Osteocyte (in vitro differentiated cells): ENCODE results near the gene EVA1A. TPM values are rescaled to one million over a fixed set of nuclear protein-coding genes. Genes with fewer than 3 reads are reported as not detected.

Experiments
- DNase-seq: peaks from one replicate; pipeline ENCODE4 v3.0.0; 2021; ENCODE audit warnings: mixed read lengths; ENCODE audit not compliant: unreplicated experiment; ENCODE audit errors: extremely low spot score
- H3K27ac Mint-ChIP-seq: one replicate; pipeline ENCODE4 v1.8.0; 2021; ENCODE audit warnings: mild to moderate bottlenecking, mixed read lengths; ENCODE audit not compliant: unreplicated experiment
- H3K27me3 Mint-ChIP-seq: one replicate; pipeline ENCODE4 v1.8.0; 2021; ENCODE audit warnings: mixed read lengths; ENCODE audit not compliant: unreplicated experiment
- H3K36me3 Mint-ChIP-seq: one replicate; pipeline ENCODE4 v1.8.0; 2021; ENCODE audit warnings: mixed read lengths; ENCODE audit not compliant: unreplicated experiment
- H3K4me1 Mint-ChIP-seq: one replicate; pipeline ENCODE4 v1.8.0; 2021; ENCODE audit warnings: mixed read lengths; ENCODE audit not compliant: unreplicated experiment
- H3K4me3 Mint-ChIP-seq: one replicate; pipeline ENCODE4 v1.8.0; 2021; ENCODE audit warnings: mild to moderate bottlenecking, moderate library complexity, mixed read lengths; ENCODE audit not compliant: unreplicated experiment
- H3K9me3 Mint-ChIP-seq: one replicate; pipeline ENCODE4 v1.8.0; 2021; ENCODE audit warnings: mixed read lengths; ENCODE audit not compliant: unreplicated experiment
- CTCF ChIP-seq: fragments of 200-600 bp; sonication (generic); IDR thresholded peaks from 2 replicates; pipeline ENCODE4 v1.5.0; 2021; ENCODE audit warnings: antibody characterized with exemption, mild to moderate bottlenecking, moderate library complexity
- total RNA-seq: library from RNA; stranded (reverse); gene quantifications from 2 replicates; pipeline ENCODE4 v1.2.1, GENCODE V29; 2021

The EVA1A gene
- total RNA-seq, 1 donor from 2014 or later, result 33.5 TPM

GRCh38 chr2:75456111-75456510 lies 104.6 kb downstream of the EVA1A start:
- Mint-ChIP-seq H3K27ac (no peak overlapping the region), H3K4me1 (peaks cover 5% of the 10 kb centered on the region), H3K4me3 (no peak overlapping the region), H3K36me3 (no peaks in the 10 kb centered on the region), H3K9me3 (no peaks in the 10 kb centered on the region), H3K27me3 (peaks cover 3% of the 10 kb centered on the region)
- no peak for DNase-seq
- TF ChIP-seq CTCF, result no peak

- no peaks in the 10 kb centered on the region for H3K4me1 Mint-ChIP-seq
- TF ChIP-seq CTCF, result no peak
- H3K27ac Mint-ChIP-seq, result no peak overlapping the region
- H3K36me3 Mint-ChIP-seq, result peaks cover 2% of the 10 kb centered on the region
- H3K4me3 Mint-ChIP-seq, result no peak overlapping the region
- DNase-seq, result no peak
- H3K9me3 Mint-ChIP-seq, result peaks cover 4% of the 10 kb centered on the region
- peaks cover 3% of the 10 kb centered on the region for H3K27me3 Mint-ChIP-seq
Observed at GRCh38 chr2:75454241-75454620, 106.5 kb downstream of the EVA1A start.

- Mint-ChIP-seq H3K9me3 (peaks cover 4% of the 10 kb centered on the region), H3K27me3 (peaks cover 3% of the 10 kb centered on the region), H3K4me1 (no peaks in the 10 kb centered on the region), H3K4me3 (no peak overlapping the region), H3K27ac (no peak overlapping the region), H3K36me3 (peaks cover 2% of the 10 kb centered on the region)
- no peak for DNase-seq
- TF ChIP-seq CTCF, result no peak
Observed at GRCh38 chr2:75453384-75454240, 107.1 kb downstream of the EVA1A start.

- TF ChIP-seq CTCF, result no peak
- H3K27me3 Mint-ChIP-seq, result no peaks in the 10 kb centered on the region
- no peaks in the 10 kb centered on the region for H3K4me1 Mint-ChIP-seq
- no peak overlapping the region for H3K27ac Mint-ChIP-seq
- H3K36me3 Mint-ChIP-seq, result peaks cover 5% of the 10 kb centered on the region
- H3K9me3 Mint-ChIP-seq, result peaks cover 7% of the 10 kb centered on the region
- DNase-seq, result no peak
- no peak overlapping the region for H3K4me3 Mint-ChIP-seq
Observed at GRCh38 chr2:75450068-75450467, 110.7 kb downstream of the EVA1A start.

GRCh38 chr2:75447176-75447575 lies 113.6 kb downstream of the EVA1A start:
- Mint-ChIP-seq H3K9me3 (peaks cover 7% of the 10 kb centered on the region), H3K27me3 (no peaks in the 10 kb centered on the region), H3K4me1 (no peaks in the 10 kb centered on the region), H3K36me3 (peaks cover 5% of the 10 kb centered on the region), H3K27ac (no peak overlapping the region), H3K4me3 (no peak overlapping the region)
- no peak for TF ChIP-seq CTCF
- DNase-seq, result no peak

Other genes with a start within 250 kb of the EVA1A start
- gene MRPL19, start 85.8 kb upstream of the EVA1A start, total RNA-seq, result 44.8 and 46.6 TPM in 2 replicates
- 13.2 and 16.3 TPM in 2 replicates for gene GCFC2, start 150.0 kb upstream of the EVA1A start, total RNA-seq